HG03439 (cell line): ENCODE measurements around the gene RNF44.

Experiments
- ATAC-seq: cut with Tn5 transposase; IDR thresholded peaks from one replicate; pipeline ENCODE4 v1.9.1; 2021; ENCODE audit warnings: mild to moderate bottlenecking, moderate library complexity; ENCODE audit not compliant: unreplicated experiment

The RNF44 gene

GRCh38 chr5:176481711-176482110 is 55.5 kb downstream of the RNF44 start:
- no peak for ATAC-seq
